Left renal pelvis (tissue), 4 donors: Measurements from ENCODE around the gene PSAP. TPM values are rescaled to one million over a fixed set of nuclear protein-coding genes. Genes with fewer than 3 reads are reported as not detected.

Experiments used
- DNase-seq, 4 donors: peaks; one replicate each; pipeline ENCODE4 v3.0.0-alpha.2; 2013; ENCODE audit warnings: low read depth in 4 of 4, low spot score in 3 of 4
- polyA plus RNA-seq, 4 donors: library from polyadenylated mRNA; unstranded; fragments of 120-200 nt; gene quantifications; one replicate each; pipeline ENCODE4 v1.2.1, GENCODE V29; 2013; ENCODE audit not compliant: insufficient read length in 4 of 4

The PSAP gene
- polyA plus RNA-seq, 4 donors, result 769 to 971 (median 841) TPM

GRCh38 chr10:71812016-71812912 is 38.8 kb downstream of the PSAP start:
- DNase-seq, result no peak

DNA sequence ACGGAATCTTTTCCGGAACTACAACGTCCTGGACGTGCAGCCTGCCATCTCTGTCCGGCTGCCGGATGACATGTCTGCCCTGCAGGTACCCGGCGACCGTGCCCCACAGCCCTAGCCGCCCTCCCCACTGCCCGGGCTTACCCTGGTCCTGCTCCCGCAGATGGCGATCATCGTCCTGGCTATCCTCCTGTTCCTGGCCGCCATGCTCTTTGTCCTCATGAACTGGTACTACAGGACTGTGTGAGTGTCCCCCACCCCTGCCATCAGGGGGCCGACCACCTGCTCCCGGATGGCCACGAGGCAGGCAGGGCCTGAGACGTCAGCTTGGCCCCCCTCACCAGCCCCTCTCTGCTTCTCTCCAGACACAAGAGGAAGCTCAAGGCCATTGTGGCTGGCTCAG is 39.7 kb downstream of the PSAP start:
- no peak for DNase-seq

DNA sequence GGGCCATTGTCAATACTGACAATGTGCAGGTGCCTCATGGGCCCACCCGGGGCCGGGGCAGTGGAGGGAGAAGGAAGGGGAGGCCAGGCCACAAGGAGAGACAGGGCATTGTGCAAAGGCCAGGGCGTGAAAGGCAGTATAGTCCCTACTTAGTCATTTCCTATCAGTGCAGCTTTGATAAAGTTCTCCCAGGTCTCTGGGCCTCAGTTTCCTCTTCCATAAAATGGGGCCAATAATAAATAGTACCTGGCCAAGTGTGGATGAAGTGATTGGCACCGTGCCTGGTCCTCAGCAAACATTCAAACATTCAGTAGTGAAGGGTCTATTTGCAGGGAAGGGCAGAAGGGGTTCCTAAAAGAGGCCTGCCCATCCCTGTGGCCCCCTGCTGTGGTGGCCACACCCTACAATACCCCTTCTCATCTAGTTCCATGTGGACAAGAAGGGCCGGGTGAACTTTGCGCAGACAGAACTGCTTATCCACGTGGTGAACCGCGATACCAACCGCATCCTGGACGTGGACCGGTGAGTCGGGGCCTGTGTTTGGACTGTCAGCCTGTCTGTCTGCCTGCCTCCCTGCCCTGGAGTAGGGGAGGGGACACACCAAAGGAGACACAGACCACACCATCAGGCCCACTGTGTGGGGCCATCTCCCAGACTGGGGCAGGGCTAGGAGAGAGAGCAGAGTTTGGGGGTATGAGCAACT is 40.9 kb downstream of the PSAP start:
- DNase-seq, result no peak

DNA sequence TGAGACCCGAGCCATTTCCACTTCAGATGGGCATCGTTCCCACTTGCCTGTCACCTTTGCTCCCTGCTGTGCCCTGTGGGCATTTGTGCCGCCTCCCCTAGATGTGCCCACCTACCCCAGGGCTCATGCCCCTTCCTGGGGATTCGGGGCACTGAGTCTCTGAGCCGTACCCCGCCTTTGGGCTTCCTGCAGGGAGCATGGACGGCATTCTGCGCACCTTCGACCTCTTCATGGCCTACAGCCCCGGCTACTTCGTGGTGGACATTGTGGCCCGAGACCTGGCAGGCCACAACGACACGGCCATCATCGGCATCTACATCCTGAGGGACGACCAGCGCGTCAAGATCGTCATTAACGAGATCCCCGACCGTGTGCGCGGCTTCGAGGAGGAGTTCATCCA is 41.4 kb downstream of the PSAP start:
- DNase-seq, result no peak

- DNase-seq, result no peak
Observed at GRCh38 chr10:71807557-71808510, 43.2 kb downstream of the PSAP start.

- DNase-seq, result no peak
Observed at GRCh38 chr10:71806704-71807556, 44.1 kb downstream of the PSAP start.

DNA sequence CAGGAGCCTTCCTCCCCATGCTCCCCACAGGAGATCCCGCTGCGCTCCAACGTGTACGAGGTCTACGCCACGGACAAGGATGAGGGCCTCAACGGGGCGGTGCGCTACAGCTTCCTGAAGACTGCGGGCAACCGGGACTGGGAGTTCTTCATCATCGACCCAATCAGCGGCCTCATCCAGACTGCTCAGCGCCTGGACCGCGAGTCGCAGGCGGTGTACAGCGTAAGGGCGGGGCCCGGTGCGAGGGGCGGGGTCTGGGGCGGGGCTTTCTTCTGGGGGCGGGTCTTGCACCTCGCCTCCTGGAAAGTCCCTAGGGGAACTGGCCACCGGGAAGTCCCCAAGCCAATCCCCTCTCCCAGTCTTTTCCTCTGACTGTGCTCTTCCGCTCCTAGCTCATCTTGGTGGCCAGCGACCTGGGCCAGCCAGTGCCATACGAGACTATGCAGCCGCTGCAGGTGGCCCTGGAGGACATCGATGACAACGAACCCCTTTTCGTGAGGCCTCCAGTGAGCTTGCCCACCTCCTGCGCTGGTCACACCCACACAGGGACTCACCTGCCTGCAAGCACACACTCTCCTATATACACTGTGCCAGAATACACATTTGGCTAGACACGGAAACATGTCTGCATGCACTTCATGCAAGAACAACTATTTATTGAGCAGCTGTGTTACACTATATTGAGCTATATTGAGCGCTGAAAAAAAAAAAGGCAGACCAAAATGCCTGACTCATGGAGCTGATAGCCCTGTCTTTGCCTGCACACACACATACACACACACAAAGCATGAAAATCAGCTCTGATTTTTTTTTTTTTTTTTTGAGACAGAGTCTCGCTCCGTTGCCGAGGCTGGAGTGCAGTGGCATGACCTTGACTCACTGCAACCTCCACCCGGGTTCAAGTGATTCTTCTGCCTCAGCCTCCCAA is 45.0 kb downstream of the PSAP start:
- DNase-seq, result no peak

GRCh38 chr10:71804077-71804476 is 47.0 kb downstream of the PSAP start:
- DNase-seq, result no peak

DNA sequence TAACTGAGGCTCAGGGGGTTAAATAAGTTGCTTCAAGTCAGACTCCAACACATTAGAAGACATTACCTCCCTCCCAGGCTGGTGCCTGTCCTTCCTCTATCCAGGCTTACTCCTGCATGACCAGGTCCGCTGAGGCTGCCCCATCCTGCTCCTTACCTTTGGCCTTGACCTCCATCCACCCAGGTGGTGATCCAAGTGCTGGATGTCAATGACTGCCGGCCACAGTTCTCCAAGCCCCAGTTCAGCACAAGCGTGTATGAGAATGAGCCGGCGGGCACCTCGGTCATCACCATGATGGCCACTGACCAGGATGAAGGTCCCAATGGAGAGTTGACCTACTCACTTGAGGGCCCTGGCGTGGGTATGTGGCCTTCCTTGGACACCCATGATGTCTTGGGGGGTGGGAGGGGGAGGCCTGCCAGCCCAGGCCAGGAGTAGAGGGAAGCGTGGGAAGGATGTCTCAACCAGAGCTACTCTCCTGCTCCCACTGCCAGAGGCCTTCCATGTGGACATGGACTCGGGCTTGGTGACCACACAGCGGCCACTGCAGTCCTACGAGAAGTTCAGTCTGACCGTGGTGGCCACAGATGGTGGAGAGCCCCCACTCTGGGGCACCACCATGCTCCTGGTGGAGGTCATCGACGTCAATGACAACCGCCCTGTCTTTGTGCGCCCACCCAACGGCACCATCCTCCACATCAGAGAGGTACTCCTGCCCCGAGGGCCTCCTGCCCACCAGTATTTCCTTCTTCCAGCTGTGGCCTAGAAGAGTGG is 48.1 kb downstream of the PSAP start:
- DNase-seq, result no peak

DNA sequence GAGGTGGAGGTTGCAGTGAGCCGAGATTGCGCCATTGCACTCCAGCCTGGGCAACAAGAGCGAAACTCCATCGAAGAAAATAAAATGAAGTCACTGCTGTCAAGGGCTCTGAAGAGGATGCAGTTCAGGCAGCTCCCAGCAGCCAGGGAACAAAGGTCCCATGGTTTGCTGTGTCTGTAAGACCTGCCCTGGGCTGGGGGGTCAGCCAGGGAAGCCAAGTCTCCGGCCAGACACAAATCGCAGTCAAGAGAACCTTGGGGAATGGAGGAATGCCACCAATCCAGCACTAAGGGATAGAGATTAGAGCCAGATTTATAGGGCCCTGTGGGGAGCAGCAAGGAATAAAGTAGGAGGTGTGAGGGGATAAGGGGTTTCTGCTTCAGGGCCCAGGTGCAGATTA is 48.8 kb downstream of the PSAP start:
- DNase-seq, result no peak

DNA sequence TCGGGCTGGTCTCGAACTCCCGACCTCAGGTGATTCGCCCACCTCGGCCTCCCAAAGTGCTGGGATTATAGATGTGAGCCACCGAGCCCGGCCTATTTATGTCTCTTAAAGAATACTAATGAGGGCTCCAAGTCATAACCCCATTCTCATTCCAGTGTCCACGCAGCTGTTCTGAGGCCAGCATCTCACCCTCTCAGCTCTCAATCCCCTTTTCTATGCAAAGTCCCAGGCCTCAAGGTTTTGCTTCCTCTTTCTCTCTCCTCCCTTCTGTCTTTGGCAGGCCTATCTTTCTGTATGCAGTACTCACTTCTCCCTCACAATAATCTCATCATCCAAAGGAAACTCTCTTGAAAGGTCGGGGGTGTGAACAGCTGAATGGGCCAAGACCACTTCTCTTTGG is 49.7 kb downstream of the PSAP start:
- DNase-seq, result no peak

- no peak for DNase-seq
Observed at GRCh38 chr10:71799608-71800453, 51.2 kb downstream of the PSAP start.

GRCh38 chr10:71799112-71799511 is 51.9 kb downstream of the PSAP start:
- DNase-seq, result no peak

GRCh38 chr10:71798308-71798624 is 52.8 kb downstream of the PSAP start:
- DNase-seq, result no peak

DNA sequence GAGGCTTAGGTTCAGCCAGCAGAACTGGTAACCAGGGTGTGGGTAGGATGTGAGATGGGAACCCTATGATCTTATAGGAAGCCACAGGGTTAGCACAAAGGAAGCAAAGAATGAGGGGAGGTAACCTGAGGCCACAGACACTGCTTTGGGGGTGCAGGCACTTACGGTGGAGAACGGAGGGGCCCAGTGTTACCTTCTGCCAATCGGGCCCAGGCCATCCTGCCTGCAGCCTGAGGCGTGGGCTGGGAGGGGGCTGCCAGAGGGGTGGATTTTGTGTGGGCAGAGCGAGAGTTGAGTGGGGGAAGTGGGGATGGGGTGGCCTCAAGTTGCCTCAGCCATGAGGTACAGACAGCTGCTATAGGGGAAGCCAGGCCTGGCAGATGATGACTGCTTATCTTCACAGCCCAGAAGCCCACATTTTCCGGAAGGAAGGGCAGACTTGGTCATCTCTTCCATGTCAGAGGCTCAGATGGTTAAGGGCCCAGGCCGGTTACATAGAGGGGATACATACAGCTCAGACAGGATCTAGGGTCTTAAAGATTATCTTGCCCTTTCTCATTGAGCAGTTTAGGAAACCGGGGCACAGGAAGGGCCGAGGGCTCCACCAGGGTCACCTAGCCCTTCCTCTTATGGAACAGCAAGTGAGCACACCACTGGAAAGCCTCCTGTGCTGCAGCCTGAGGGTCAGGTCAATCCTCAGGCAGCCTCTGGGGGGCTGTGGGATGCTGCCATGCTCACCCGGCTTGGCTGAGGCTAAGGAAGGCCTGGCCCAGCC is 53.3 kb downstream of the PSAP start:
- no peak for DNase-seq

GRCh38 chr10:71796749-71797405 is 54.2 kb downstream of the PSAP start:
- no peak for DNase-seq
